Pancreas (tissue), 10 donors: ENCODE results near the gene ARHGEF17. TPM values are rescaled to one million over a fixed set of nuclear protein-coding genes. Genes with fewer than 3 reads are reported as not detected.
A peak's percentile ranks its signal among the peaks of the same experiment; 100 is the strongest.

ENCODE experiments used
- ATAC-seq, 4 donors: fragments of 200-7000 bp; cut with Tn5 transposase; one replicate each; pipeline versions ENCODE4 v1.8.0 to v1.9.1; 2020; ENCODE audit warnings: mild to moderate bottlenecking in 4 of 4, moderate library complexity in 4 of 4
- DNase-seq, 6 donors: peaks; one replicate each; pipeline ENCODE4 v3.0.0-alpha.2; 2020
- FAIRE-seq: peaks from 2 replicates; lab custom pipeline; 2012; peaks lifted over from hg19 to GRCh38; lab: Jason Lieb, UNC
- H3K27ac ChIP-seq, 4 donors: fragments of 200-600 bp; sonication (generic); 1 replicate in 3 of 4; 2 replicates in 1 of 4; pipeline versions ENCODE4 v1.5.0 to v1.8.0; 2020
- H3K27me3 ChIP-seq, 4 donors: fragments of 200-600 bp; one replicate each; pipeline ENCODE4 v1.8.0; 2021
- H3K36me3 ChIP-seq, 3 donors: fragments of 200-600 bp; sonication (generic) in 1 of 3; one replicate each; pipeline versions ENCODE4 v1.5.0 to v1.8.0; 2020 to 2021
- H3K4me1 ChIP-seq, 3 donors: fragments of 200-600 bp; one replicate each; pipeline ENCODE4 v1.8.0; 2021
- H3K4me3 ChIP-seq, 4 donors: fragments of 200-600 bp; sonication (generic) in 2 of 4; one replicate each; pipeline versions ENCODE4 v1.5.0 to v1.8.0; 2020 to 2021
- H3K9me3 ChIP-seq, 4 donors: fragments of 200-600 bp; one replicate each; pipeline ENCODE4 v1.8.0; 2021
- WGBS, 2 donors: extraction: QIAGEN DNeasy Blood & Tissue Kit; methylation state at CpG; one replicate each; pipeline ENCODE4 v1.1.7; 2013; 5-methylcytosine and 5-hydroxymethylcytosine counted together
- intact Hi-C, 3 donors: fragments of 100-400 bp; cut with DNase I; formaldehyde crosslinking; loops; one replicate each; pipeline versions ENCODE4 v1.11.1 to v1.14.2; 2022
- polyA plus RNA-seq, 2 donors: library from polyadenylated mRNA; stranded (reverse); fragments of 200-250 nt; gene quantifications; one replicate each; pipeline ENCODE4 v1.2.3, GENCODE V29; 2013
- total RNA-seq, 6 donors: library from RNA; stranded (reverse); fragmentation: NEBNext Ultra II Directional in 4 of 6; extraction: Animal tissue kit (Norgen Biotek cat#: 25700) in 4 of 6; gene quantifications; one replicate each; pipeline versions ENCODE4 v1.2.1 to v1.2.4, GENCODE V29; 2021 to 2023
- TF ChIP-seq, protein P1 (sequence below), 4 donors: fragments of 200-600 bp; sonication (generic) in 3 of 4; IDR thresholded peaks; one replicate each; pipeline versions ENCODE4 v1.5.0 to v1.8.0; 2021; ENCODE audit warnings: antibody characterized with exemption in 4 of 4
- donor health status: healthy with polysubstance abuse.
- donor health status: DM: no; HTN: no; CAD: no; lungs with moderate emphysema.
- donor health status: DM: no; HTN: no; CAD: no.
- donor health status: control.
- donor health status: control.
- donor health status: Bipolar disorder and iron deficiency.
- donor health status: DM: yes; HTN: yes; CAD: no.
- donor health status: DM: no; HTN: no; CAD: no.
- donor health status: DM: no; HTN: no; CAD: no.
- donor health status: DM: yes; HTN: yes; CAD: no.

The ARHGEF17 gene
- total and polyA plus RNA-seq, 8 donors, result 7.0 to 24.0 (median 10.4) TPM

DNA sequence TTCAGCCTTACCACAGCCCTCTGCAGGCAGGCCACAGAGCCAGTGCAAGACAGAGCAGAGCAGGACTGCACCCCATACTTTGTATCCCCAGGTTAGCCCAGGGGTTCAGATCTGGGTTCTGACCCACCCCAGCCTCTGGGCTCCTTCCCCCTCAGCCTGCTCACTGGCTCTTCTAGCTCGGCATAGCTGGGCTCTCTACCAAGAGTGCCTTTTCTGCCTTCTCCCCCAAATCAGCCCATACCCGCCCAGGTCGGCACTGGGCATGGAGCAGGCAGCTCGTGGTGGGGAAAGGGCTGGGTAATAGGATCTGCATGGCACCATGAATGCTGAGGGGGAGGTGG lies 76.4 kb downstream of the ARHGEF17 start:
- no peak for FAIRE-seq
- TF ChIP-seq, protein P1, sequence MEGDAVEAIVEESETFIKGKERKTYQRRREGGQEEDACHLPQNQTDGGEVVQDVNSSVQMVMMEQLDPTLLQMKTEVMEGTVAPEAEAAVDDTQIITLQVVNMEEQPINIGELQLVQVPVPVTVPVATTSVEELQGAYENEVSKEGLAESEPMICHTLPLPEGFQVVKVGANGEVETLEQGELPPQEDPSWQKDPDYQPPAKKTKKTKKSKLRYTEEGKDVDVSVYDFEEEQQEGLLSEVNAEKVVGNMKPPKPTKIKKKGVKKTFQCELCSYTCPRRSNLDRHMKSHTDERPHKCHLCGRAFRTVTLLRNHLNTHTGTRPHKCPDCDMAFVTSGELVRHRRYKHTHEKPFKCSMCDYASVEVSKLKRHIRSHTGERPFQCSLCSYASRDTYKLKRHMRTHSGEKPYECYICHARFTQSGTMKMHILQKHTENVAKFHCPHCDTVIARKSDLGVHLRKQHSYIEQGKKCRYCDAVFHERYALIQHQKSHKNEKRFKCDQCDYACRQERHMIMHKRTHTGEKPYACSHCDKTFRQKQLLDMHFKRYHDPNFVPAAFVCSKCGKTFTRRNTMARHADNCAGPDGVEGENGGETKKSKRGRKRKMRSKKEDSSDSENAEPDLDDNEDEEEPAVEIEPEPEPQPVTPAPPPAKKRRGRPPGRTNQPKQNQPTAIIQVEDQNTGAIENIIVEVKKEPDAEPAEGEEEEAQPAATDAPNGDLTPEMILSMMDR (IDR thresholded peaks at IDR 0.05), result no peak
- intact Hi-C loops, result no loop called here
- Histone ChIP-seq H3K36me3 (no peaks in the 10 kb centered on the region), H3K4me3 (no peak overlapping the region), H3K27ac (peak overlapping the region in 1 of 4 donors; percentile 44), H3K27me3 (no peaks in the 10 kb centered on the region), H3K4me1 (peaks cover 0 to 8% (median 0%) of the 10 kb centered on the region in 3 donors), H3K9me3 (no peaks in the 10 kb centered on the region)
- 79 to 94% methylated on average over 4 of the region's 4 CpGs for WGBS, 2 donors
- ATAC-seq, result no peak
- DNase-seq, result no peak

DNA sequence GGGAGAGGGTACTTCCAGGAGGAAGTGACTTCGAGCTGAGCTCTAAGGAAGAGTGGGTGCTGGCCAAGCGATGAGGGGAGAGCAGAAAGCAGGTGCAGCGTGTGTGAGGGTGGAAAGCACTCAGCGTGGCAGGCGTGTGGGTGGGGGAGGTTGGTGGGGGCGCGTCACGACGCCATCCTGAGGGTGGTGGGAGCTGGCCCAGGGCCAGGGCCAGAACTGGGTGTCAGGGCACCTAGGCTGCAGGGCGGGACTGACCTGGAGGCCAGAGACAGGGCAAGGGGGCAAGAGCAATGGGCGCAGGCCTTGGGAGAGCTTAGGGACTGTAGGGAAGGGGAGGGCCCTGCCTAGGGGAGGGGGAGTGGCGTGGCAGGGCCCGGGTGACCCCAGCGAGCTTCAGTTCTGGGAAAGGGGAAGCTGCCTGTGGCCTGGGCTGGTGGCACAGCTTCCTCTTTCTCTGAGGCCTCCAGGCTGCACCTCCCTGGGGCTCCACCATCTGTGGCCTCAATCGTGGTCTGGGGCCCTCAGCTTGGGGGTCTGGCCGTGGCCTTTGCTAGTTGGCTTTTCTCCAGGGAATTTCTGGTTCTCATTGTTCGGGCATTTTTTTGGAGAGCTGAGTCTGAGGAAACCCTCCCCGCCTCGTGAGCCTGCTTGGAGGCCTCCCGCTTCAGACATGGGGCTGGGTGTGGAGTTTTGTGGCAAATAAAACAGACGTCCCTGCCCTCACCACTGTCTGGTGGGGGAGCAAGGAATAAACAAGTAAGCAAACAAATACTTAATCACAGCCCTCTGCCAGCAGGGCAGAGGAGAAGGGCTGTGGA lies 77.0 kb downstream of the ARHGEF17 start:
- no peak for FAIRE-seq
- peak overlapping the region in 2 of 4 donors; percentile 27 to 44 for H3K27ac ChIP-seq
- H3K36me3 ChIP-seq, result no peaks in the 10 kb centered on the region
- ATAC-seq, result peak in 3 of 4 donors; percentile 43 to 71 (median 63)
- peaks cover 0 to 4% (median 0%) of the 10 kb centered on the region in 3 donors for H3K4me1 ChIP-seq
- no peak overlapping the region for H3K4me3 ChIP-seq
- DNase-seq, result peak in 2 of 6 donors; percentile 66 to 69
- intact Hi-C loops, result no loop called here
- 65 to 77% methylated on average over 19 to 21 of the region's 21 CpGs for WGBS, 2 donors
- no peaks in the 10 kb centered on the region for H3K27me3 ChIP-seq
- H3K9me3 ChIP-seq, result no peaks in the 10 kb centered on the region
- TF ChIP-seq, protein P1 (IDR thresholded peaks at IDR 0.05), result no peak

DNA sequence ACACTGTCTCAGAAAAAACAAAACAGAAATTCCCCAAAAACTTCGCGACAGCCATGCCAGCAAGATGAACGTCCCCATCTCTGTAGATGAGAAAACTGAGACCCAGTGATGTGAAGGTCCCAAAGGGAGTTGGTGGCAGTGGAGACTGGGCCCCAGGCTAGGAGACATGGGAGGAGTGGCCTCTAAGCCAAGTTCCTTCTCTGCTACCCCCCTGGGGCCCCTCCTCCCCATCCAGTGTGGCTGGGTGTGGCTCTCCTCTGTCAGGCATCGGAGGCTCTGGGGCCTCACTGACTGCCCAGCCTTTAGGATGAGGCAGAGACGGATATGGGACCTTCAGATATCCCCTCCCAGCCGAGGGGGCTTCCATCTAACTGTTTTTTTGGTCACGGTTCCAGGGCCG lies 77.9 kb downstream of the ARHGEF17 start:
- peak overlapping the region in 2 of 4 donors; percentile 27 to 39 for H3K27ac ChIP-seq
- H3K9me3 ChIP-seq, result no peaks in the 10 kb centered on the region
- FAIRE-seq (no peak), ATAC-seq (peak in 2 of 4 donors; percentile 45 to 49), DNase-seq (peak in 1 of 6 donors; percentile 20)
- no peak overlapping the region for H3K4me3 ChIP-seq
- peaks cover 0 to 4% (median 0%) of the 10 kb centered on the region in 3 donors for H3K4me1 ChIP-seq
- intact Hi-C loops, result no loop called here
- WGBS, 2 donors, result 85 to 86% methylated on average over 8 of the region's 8 CpGs
- no peaks in the 10 kb centered on the region for H3K36me3 ChIP-seq
- H3K27me3 ChIP-seq, result no peaks in the 10 kb centered on the region
- TF ChIP-seq, protein P1 (IDR thresholded peaks at IDR 0.05), result no peak

DNA sequence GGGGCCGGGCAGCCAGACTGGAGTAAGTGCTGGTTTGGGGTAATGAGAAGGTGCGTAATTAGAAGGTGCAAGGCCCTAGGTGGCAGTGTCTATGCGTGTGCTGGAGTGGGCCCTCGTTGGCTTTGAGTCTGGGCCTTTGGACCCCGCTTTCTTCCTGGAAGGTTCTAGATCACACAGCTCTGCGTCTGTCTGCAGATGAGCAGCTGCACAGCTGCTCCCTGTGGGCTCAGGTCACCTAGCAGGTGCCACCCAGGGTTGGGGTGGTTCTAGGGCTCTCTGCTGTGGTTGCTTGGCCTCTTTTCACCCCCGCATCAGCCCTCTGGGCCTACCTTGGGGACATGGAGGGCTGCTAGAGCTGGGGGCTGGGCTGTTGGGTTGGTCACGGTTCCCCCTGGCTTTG lies 78.5 kb downstream of the ARHGEF17 start:
- Histone ChIP-seq H3K4me1 (peaks cover 0 to 4% (median 0%) of the 10 kb centered on the region in 3 donors), H3K36me3 (no peaks in the 10 kb centered on the region), H3K27me3 (no peaks in the 10 kb centered on the region), H3K27ac (peak overlapping the region in 1 of 4 donors; percentile 27), H3K9me3 (no peaks in the 10 kb centered on the region), H3K4me3 (no peak overlapping the region)
- ATAC-seq (no peak), DNase-seq (no peak), FAIRE-seq (no peak)
- intact Hi-C loops, result no loop called here
- TF ChIP-seq, protein P1 (IDR thresholded peaks at IDR 0.05), result no peak
- WGBS, 2 donors, result 91 to 93% methylated on average over 8 of the region's 8 CpGs
